Mesothelial cell of epicardium (in vitro differentiated cells): Measurements from ENCODE around the gene FAM222A. TPM values are rescaled to one million over a fixed set of nuclear protein-coding genes. Genes with fewer than 3 reads are reported as not detected.

Source experiments
- DNase-seq, 2 experiments: peaks; one replicate each; pipeline ENCODE4 v3.0.0; 2021; ENCODE audit warnings: low spot score in 2 of 2; ENCODE audit not compliant: unreplicated experiment in 2 of 2
- H3K27ac Mint-ChIP-seq: 2 replicates; pipeline ENCODE4 v1.8.0; 2021; ENCODE audit warnings: mixed read lengths
- H3K27me3 Mint-ChIP-seq: 2 replicates; pipeline ENCODE4 v1.8.0; 2021; ENCODE audit warnings: low read depth, mixed read lengths
- H3K36me3 Mint-ChIP-seq: 2 replicates; pipeline ENCODE4 v1.8.0; 2021; ENCODE audit warnings: mixed read lengths
- H3K4me1 Mint-ChIP-seq: 2 replicates; pipeline ENCODE4 v1.8.0; 2021; ENCODE audit warnings: mixed read lengths
- H3K4me3 Mint-ChIP-seq: 2 replicates; pipeline ENCODE4 v1.8.0; 2021; ENCODE audit warnings: mild to moderate bottlenecking, moderate library complexity, mixed read lengths
- H3K9me3 Mint-ChIP-seq: 2 replicates; pipeline ENCODE4 v1.8.0; 2021; ENCODE audit warnings: mixed read lengths
- total RNA-seq: library from RNA; stranded (reverse); gene quantifications from 3 replicates; pipeline ENCODE4 v1.2.1, GENCODE V29; 2021
- TF ChIP-seq, protein P1 (sequence below): fragments of 200-600 bp; sonication (generic); IDR thresholded peaks from one replicate; pipeline ENCODE4 v1.5.0; 2021; ENCODE audit warnings: antibody characterized with exemption; ENCODE audit not compliant: unreplicated experiment

FAM222A gene
- total RNA-seq, 1 donor from 2014 or later: 1.1 TPM

DNA sequence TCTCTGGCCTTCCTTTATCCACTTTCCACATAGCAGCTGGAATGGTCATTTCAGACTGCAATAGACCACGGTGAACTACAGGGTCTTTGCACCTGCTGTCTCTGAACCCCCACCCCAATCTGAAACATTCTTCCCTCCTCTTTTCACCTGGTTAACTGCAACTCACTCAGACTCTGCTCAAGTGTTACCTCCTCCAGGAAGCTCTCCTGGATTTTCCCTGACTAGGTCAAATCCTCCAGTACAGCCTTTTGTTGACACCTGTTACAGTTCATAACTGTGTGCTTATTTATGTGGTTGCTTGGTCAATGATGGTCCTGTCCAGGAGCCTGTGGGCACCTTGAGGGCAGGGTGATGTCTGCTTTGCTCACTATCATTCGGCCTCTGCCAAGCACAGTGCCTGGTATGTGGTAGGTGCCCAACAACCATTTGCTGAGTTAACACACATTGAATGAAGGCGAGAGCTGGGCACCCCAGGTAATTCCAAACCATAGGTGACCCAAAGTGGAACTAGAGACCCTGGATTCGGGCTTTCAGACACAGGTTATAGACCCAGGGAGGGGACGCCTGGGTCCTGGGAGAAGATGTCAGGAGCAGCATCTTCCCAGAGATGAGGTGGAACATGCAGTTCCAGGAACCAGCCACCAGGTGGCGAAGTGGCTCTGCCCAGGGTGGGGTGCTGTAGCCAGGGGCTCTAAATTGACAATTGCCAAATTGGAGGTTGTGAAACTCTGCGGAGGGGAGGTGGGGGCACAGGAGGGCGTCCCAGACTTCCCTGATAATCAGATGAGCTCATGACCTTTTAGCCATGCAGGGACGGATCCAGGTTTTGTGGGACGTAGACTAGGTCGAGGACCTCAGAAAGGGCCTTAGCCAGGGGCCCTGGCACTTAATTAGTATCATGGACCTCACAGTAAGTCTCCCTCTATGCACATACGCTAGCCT is 91.5 kb downstream of the FAM222A start:
- H3K27me3 Mint-ChIP-seq: no peaks in the 10 kb centered on the region
- H3K4me3 Mint-ChIP-seq: no peak overlapping the region
- H3K36me3 Mint-ChIP-seq: no peaks in the 10 kb centered on the region
- peak in 1 of 2 experiments; percentile 80 for DNase-seq
- no peaks in the 10 kb centered on the region for H3K4me1 Mint-ChIP-seq
- TF ChIP-seq, protein P1, sequence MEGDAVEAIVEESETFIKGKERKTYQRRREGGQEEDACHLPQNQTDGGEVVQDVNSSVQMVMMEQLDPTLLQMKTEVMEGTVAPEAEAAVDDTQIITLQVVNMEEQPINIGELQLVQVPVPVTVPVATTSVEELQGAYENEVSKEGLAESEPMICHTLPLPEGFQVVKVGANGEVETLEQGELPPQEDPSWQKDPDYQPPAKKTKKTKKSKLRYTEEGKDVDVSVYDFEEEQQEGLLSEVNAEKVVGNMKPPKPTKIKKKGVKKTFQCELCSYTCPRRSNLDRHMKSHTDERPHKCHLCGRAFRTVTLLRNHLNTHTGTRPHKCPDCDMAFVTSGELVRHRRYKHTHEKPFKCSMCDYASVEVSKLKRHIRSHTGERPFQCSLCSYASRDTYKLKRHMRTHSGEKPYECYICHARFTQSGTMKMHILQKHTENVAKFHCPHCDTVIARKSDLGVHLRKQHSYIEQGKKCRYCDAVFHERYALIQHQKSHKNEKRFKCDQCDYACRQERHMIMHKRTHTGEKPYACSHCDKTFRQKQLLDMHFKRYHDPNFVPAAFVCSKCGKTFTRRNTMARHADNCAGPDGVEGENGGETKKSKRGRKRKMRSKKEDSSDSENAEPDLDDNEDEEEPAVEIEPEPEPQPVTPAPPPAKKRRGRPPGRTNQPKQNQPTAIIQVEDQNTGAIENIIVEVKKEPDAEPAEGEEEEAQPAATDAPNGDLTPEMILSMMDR: peak; percentile 99
- no peaks in the 10 kb centered on the region for H3K9me3 Mint-ChIP-seq
- H3K27ac Mint-ChIP-seq: no peak overlapping the region

DNA sequence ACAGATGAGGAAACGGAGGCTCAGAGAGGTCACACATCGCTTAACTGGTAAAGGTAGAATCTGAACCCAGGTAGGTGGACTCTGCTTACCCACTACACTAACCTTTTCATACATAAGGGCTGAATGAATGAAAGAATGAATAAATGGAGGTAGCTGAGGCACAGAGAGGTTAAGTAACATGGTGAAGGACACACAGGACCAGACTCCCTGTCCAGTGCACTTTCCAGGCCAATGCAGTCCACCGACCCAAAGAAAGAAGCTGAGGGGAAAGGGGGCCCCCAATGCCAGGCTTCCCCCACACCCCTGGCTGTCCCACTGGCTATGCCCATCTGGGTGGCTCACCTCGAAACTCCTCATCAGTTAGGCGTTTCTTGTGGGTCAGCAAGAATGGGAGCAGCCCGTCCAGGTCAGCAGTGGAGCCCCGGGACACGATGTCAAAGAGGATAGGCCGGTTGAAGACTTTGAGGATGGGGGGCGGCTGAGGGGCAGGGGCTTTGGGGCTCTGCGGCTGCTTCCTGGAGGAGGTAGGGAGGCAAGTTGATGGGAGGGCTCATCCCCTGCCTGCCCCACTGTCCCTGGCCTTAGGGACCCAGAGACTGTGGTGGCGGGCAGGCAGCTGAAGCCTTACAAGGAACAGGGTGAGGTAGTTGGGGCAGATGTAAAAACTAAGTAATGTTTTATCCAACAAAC is 94.5 kb downstream of the FAM222A start:
- Mint-ChIP-seq H3K36me3 (no peaks in the 10 kb centered on the region), H3K27me3 (no peaks in the 10 kb centered on the region), H3K9me3 (no peaks in the 10 kb centered on the region), H3K4me3 (no peak overlapping the region), H3K4me1 (no peaks in the 10 kb centered on the region), H3K27ac (no peak overlapping the region)
- no peak for DNase-seq
- TF ChIP-seq, protein P1: no peak

DNA sequence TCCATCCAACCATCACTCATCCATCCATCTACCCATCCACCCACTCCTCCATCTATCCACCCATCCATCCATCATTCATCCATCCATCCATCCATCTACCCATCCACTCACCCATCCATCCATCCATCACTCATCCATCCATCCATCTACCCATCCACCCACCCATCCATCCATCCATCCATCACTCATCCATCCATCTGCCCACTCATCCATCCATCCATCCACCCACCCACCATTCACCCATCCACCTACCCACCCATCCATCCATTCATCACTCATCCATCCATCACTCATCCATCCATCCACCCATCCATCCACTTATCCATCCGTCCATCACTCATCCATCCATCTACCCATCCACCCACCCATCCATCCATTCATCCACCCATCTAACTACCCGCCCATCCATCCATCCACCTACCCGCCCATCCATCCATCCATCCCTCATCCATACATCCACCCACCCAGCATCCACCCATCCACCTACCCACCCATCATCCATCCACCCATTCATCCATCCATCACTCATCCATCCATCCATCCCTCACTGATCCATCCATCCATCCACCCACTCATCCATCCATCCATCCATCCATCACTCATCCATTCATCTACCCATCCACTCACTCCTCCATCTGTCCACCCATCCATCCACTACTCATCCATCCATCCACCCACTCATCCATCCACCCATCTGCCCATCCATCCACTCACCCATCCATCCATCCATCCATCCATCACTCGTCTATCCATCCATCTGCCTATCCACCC is 95.4 kb downstream of the FAM222A start:
- Mint-ChIP-seq H3K9me3 (no peaks in the 10 kb centered on the region), H3K4me1 (no peaks in the 10 kb centered on the region), H3K27ac (no peak overlapping the region), H3K36me3 (no peaks in the 10 kb centered on the region), H3K27me3 (no peaks in the 10 kb centered on the region), H3K4me3 (no peak overlapping the region)
- TF ChIP-seq, protein P1: no peak
- no peak for DNase-seq

DNA sequence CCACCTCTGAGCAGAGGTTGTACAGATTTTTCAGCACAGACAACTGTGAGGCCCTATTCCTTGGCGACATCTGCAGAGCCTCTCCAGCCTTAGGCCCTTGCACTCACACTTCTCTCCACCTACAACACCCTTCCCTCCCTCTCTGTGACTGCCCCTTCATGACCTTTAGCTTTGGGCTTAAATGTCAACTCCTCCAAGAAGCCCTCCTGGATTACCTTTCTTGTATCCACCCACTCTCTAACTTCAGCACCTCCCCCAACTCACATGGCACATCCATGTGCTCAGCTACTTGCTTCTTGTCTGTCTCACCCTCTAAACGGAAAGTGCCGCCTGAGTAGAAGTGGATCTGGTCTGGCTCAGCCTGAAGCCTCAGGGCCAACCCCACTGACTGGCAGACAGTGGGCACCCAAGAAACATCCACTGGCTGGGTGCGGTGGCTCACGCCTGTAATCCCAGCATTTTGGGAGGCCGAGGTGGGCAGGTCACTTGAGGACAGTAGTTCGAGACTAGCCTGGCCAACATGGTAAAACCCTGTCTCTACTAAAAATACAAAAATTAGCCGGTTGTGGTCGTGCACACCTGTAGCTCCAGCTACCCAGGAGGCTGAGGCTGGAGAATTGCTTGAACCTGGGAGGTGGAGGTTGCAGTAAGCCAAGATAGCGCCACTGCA is 97.5 kb downstream of the FAM222A start:
- Mint-ChIP-seq H3K4me1 (no peaks in the 10 kb centered on the region), H3K27ac (no peak overlapping the region), H3K4me3 (no peak overlapping the region), H3K27me3 (no peaks in the 10 kb centered on the region), H3K36me3 (no peaks in the 10 kb centered on the region), H3K9me3 (no peaks in the 10 kb centered on the region)
- TF ChIP-seq, protein P1: no peak
- DNase-seq: no peak

DNA sequence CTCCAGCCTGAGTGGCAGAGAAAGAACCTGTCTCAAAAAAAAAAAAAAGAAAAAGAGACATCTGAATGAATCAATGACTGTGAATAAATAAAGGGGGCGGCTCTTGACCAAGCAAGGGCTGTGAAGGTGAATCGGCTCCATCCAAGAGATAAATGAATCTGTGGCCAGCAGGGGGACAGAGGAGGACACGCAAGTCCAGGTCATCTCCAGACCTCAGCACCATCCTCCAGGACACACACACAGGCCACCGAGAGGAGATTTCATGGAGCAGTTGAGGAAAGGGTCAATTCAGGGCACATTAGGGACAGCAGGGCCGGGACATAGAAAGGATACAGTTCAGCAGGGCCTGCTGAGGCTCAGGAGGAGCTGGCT is 98.0 kb downstream of the FAM222A start:
- Mint-ChIP-seq H3K27me3 (no peaks in the 10 kb centered on the region), H3K9me3 (no peaks in the 10 kb centered on the region), H3K4me3 (no peak overlapping the region), H3K36me3 (no peaks in the 10 kb centered on the region), H3K4me1 (no peaks in the 10 kb centered on the region), H3K27ac (no peak overlapping the region)
- DNase-seq: no peak
- TF ChIP-seq, protein P1: no peak
